Spleen (tissue), 7 donors: Measurements from ENCODE around the gene FIZ1.

Experiments used
- CTCF ChIP-seq, 11 experiments: fragments of 200-600 bp in 7 of 11; fragments of 450-650 bp in 4 of 11; sonication (generic) in 4 of 11; IDR thresholded peaks in 8 of 11; conservative IDR thresholded peaks in 3 of 11; 1 replicate in 7 of 11; 2 replicates in 4 of 11; pipeline versions ENCODE4 v1.4.0 to v1.8.0; 2016 to 2021; ENCODE audit warnings: antibody characterized with exemption in 11 of 11, inconsistent platforms in 4 of 11, mild to moderate bottlenecking in 1 of 11
- POLR2A ChIP-seq, 3 donors: fragments of 450-650 bp; IDR thresholded peaks; one replicate each; pipeline ENCODE4 v1.5.1; 2017; ENCODE audit warnings: antibody characterized with exemption in 3 of 3, mild to moderate bottlenecking in 1 of 3
- POLR2AphosphoS5 ChIP-seq, 3 donors: sonication (generic); formaldehyde crosslinking; IDR thresholded peaks; one replicate each; pipeline ENCODE4 v1.5.1; 2017; ENCODE audit warnings: antibody characterized with exemption in 3 of 3
- donor health status: DM: no; HTN: no; CAD: no; lungs with moderate emphysema.
- donor health status: DM: no; HTN: no; CAD: no.
- donor health status: DM: no; HTN: no; CAD: no.

GRCh38 chr19:55542292-55542855 lies 56.9 kb downstream of the FIZ1 start:
- TF ChIP-seq CTCF (IDR thresholded peaks at IDR 0.05 in 8 of 11, conservative IDR thresholded peaks at IDR 0.05 in 3 of 11) (no peak), POLR2AphosphoS5 (IDR thresholded peaks at IDR 0.05) (no peak), POLR2A (IDR thresholded peaks at IDR 0.05) (no peak)
